GM19395 (cell line): ENCODE data around the gene ZNF280D.
"Not testable (repeated sequence)": the region's sequence is repeated elsewhere in the genome, so short reads cannot be mapped to it uniquely, and the experiment has no call there.

Source experiments
- ATAC-seq: cut with Tn5 transposase; IDR thresholded peaks from one replicate; pipeline ENCODE4 v1.9.1; 2021; ENCODE audit warnings: mild to moderate bottlenecking, moderate library complexity; ENCODE audit not compliant: unreplicated experiment

The ZNF280D gene, protein sequence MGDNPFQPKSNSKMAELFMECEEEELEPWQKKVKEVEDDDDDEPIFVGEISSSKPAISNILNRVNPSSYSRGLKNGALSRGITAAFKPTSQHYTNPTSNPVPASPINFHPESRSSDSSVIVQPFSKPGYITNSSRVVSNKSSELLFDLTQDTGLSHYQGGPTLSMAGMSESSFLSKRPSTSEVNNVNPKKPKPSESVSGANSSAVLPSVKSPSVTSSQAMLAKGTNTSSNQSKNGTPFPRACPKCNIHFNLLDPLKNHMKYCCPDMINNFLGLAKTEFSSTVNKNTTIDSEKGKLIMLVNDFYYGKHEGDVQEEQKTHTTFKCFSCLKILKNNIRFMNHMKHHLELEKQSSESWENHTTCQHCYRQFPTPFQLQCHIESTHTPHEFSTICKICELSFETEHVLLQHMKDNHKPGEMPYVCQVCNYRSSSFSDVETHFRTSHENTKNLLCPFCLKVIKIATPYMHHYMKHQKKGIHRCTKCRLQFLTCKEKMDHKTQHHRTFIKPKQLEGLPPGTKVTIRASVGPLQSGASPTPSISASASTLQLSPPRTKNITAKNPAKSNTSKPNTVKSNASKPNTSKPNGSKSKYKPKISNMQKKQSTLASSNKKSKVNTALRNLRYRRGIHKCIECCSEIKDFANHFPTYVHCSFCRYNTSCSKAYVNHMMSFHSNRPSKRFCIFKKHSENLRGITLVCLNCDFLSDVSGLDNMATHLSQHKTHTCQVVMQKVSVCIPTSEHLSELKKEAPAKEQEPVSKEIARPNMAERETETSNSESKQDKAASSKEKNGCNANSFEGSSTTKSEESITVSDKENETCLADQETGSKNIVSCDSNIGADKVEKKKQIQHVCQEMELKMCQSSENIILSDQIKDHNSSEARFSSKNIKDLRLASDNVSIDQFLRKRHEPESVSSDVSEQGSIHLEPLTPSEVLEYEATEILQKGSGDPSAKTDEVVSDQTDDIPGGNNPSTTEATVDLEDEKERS

DNA sequence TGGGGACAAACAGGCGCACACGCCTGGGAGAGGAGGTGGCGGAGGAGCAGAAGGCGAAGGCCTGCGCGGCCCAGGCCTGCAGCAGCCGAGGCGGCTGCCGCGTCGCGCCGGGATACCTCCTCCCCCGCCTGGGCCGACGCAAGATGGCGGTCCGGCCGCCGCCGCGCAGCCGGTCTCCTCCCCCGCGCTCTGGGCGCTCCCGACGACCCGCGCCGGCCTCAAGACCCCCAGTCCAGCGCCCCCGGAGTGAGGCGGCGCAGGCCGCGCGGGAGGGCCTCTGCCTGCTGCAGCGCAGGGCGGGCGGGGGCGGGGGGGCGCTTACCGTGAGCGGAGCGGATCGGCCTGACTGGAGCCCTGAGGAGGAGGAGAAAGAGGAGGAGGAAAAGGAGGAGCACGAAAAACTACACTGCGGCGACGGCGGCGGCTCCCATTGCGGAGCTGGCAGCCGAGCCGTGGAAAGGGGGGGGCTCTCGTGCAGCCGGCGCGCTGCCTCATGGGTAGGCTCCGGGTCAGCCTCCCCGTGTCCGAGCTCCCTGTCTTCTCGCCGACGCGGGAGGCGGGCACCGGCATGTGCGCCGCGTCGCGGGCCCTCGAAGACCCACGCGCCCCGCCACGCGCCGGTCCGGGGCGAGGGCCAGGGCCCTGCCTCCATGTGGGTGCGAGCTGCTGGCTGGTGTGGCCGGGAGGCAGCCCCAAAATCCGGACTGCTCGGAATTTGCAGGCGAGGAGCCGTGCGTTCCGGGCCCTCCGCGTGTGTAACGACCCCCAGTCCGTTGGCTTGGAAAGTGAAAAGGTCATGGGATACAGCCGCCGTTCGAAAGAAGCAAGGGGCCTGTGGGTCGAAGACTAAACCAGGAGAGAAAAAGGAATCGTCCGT is at the start of gene ZNF280D:
Gene ZNF280D, minus strand, starts transcription at position 374 of the 877 bp plus-strand sequence. CDS start 26,400 bp downstream, outside the sequence.
- ATAC-seq: peak; percentile 83

DNA sequence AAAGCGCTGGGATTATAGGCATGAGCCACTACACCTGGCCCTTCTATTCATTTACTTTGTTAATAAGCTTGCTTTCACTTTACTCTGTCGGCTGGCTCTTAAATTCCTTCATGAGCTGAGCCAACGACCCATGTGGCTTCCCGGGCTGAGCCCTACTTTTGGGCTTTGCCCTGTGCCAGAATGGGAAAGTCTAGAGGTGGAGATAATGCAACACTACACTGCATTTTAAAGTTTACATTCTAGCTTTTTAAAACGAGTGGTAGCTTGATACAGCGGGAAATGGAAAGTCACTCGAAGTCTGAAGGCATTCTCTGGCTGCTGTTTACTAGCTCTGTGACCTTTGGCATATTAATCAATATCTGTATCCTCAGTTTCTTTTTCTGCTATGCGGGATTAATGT is 49.0 kb upstream of the ZNF280D start:
- no peak for ATAC-seq

DNA sequence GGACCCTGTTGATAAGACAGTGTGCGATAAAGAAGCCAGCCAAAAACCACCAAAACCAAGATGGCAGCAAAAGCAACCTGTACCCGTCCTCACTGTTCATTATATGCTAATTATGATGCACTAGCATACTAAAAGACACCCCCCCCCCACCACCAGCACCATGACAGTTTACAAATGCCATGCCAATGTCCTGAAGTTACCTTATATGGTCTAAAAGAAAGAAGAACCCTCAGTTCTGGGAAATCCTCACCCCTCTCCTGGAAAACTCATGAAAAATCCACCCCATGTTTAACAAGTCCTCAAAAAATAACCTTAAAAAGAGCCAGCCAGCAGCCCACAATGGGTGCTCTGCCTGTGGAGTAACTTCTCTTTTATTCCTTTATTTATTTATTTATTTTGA is 48.4 kb upstream of the ZNF280D start:
- ATAC-seq: no peak

DNA sequence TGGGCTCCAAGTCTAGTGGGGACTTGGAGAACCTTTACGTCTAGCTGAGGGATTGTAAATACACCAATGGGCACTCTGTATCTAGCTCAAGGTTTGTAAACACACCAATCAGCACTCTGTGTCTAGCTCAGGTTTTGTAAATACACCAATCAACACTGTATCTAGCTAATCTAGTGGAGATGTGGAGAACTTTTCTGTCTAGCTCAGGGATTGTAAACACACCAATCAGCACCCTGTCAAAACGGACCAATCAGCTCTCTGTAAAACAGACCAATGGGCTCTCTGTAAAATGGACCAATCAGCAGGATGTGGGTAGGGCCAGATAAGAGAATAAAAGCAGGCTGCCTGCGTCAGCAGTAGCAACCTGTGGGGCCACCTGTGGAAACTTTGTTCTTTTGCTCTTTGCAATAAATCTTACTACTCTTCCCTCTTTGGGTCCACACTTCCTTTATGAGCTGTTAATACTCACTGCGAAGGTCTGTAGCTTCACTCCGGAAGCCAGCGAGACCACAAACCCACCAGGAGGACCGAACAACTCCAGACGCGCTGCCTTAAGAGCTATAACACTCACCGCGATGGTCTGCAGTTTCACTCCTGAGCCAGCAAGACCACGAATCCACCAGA is 46.9 kb upstream of the ZNF280D start:
- ATAC-seq: peak; percentile 57

DNA sequence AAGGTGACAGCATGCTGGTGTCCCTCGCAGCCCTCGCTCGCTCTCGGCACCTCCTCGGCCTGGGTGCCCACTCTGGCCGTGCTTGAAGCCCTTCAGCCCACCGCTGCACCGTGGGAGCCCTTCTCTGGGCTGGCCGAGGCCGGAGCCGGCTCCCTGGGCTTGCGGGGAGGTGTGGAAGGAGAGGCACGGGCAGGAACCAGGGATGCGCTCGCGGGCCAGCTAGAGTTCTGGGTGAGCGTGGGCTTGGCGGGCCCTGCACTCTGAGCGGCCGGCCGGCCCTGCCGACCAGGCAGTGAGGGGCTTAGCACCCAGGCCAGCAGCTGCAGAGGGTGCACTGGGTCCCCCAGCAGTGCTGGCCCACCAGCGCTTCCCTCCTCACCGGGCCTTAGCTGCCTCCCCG is 46.1 kb upstream of the ZNF280D start:
- ATAC-seq: not testable (repeated sequence)

DNA sequence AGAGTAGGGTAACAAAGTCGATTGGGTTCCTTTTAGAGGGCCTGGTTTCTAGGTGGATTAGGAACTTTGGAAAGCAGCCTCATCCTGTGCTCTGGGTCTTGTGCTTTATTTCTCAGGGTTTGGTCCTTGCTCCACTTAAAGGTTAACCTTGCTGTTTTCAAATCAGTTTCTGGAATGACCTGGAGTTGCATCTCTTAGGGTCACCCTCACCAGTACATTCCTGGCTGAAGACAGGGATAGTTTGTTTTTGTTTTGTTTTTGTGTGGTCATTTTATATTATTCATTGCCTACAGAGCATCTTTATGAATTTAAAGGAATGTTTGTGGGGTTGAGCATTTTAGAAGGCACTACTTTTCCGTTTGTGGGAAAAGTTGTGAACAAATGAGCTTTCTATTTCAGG is 45.5 kb upstream of the ZNF280D start:
- ATAC-seq: no peak

DNA sequence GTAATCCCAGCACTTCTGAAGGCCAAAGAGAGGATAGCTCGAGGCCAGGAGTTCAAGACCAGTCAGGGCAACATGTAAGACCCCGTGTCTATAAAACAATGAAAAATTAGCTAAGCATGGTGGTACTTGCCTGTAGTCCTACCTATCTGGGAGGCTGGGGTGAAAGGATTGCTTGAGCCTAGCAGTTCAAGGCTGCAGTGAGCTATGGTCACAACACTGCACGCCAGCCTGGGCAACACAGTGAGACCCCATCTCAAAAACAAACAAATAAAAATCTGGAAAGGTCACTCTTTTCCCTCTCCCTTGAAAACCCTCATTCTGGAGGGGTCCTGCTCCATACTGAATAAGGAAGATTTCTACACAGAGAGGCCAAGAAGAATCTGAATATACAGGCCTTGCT is 43.5 kb upstream of the ZNF280D start:
- no peak for ATAC-seq

DNA sequence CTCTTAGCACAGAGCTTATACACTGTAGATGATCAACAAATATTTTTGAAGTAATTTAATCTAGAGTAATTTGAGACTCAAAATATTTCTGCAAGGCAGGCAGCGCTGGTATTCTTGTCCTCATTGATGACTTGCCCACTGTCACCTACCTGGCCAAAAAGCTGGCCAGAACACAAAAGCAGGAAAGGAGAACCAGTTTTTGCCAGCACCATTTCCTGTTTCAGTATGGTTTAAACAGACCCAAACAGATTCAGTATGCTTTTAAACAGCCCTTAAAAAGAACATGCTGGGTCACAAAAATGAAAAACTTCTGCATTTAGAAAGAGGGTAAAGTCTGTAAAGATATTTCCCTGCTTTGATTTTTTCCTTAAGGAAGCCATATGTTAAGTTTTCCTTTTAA is 42.3 kb upstream of the ZNF280D start:
- no peak for ATAC-seq

DNA sequence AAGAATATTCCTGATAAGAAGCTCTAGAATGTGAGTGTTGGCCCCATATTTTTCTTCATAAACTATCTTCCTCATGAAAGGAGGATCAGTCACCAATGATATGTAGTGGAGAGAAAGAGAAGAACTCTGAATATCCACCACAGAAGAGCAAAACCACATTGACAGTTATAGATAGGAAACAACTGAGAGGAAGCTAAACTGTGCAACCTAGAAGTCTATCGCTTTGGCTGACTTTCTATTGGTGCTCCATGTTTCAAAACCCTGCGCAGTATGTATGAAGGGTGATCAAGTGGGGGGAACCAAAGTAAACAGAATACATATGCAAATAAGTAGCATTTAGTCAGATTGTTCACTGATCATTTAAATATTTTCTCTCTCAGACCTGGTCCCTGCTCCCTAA is 41.0 kb upstream of the ZNF280D start:
- ATAC-seq: no peak

DNA sequence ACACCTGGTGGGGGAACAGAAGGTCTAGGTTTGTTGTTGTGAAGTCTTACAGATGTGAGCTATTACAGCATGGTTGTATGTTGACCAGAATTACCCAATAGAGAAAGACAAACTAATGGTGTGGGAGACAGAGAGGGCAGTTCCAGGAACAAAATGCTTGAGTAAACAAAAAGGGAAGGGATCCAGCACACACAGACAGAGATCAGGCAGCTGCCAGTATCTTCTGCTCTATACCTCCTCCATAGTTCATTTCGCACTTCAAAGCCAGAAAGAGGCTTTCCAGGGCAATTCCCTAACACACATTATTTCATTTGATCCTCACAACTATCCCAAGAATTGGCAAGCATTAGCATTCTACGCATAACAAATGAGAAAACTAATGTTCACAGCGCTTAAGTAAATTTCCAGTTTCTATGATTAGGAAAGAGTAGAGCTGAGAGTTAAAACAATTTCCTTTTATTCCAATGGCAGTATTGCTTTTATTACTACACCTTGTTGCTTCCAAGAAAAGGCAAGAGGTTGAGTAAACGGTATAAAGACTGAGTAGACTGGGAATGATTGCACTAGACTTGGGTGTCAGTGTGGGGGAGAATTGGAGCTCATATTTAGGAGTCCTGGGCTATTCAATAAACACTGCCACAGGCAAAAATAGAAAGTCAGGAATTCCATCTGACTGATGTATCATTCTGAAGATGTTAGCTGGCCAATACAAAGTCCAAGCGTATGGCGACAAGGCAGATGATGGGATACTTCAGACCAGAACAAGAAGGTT is 39.7 kb upstream of the ZNF280D start:
- no peak for ATAC-seq

DNA sequence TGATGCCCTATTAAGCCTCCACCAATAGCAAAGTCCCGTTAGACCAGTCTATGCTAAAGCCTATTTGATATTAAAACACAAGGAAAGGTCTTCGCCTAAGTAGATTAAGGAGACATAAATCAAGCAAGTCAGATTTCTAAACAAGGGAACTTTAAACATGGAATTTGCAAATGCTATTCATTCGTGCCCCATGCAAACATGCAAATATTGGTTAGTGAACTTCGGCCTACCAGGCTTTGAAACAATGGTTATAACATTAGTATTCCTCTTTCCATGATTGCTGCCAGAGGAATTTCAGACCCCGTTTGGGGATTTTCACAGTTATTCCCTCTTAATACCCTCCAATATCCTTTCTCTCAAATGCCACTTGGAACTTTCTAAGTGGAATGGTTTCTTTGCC is 36.9 kb upstream of the ZNF280D start:
- ATAC-seq: no peak

DNA sequence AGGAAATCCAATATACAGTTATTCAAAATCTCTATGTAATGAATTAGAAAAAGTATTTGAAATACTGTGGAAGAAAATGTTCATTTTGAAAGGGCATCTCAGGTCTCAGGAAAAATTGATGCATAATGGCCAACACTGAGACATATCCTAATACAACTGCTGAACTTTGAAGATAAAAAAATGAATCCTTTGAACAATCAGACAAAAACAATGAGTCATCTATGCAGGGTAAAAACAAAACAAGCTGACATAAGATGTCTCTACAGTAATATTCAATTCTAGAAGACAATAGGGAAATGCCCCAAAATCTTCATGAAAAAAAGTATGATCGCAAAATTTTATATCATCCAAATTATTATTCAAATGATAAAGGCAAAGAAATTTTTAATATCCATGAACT is 34.0 kb upstream of the ZNF280D start:
- ATAC-seq: no peak

DNA sequence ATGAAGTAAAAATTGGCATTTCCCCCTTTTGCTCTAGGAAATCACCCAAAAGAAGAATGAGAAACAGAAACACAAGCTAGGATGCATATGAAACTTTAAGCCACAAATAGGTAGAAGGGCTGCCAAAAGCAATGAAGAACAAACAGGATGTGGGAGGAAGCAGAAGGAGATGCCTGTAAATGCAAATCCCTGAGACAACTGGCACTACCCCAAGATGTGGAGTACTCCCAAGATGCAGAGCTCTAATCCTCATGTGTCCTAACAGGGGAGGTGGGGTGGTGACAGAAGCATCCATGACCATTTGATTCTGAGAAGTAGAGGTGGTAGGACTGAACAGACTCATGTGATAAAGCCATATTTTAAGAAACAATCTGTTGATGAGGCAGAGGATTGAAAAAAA is 31.9 kb upstream of the ZNF280D start:
- ATAC-seq: no peak

DNA sequence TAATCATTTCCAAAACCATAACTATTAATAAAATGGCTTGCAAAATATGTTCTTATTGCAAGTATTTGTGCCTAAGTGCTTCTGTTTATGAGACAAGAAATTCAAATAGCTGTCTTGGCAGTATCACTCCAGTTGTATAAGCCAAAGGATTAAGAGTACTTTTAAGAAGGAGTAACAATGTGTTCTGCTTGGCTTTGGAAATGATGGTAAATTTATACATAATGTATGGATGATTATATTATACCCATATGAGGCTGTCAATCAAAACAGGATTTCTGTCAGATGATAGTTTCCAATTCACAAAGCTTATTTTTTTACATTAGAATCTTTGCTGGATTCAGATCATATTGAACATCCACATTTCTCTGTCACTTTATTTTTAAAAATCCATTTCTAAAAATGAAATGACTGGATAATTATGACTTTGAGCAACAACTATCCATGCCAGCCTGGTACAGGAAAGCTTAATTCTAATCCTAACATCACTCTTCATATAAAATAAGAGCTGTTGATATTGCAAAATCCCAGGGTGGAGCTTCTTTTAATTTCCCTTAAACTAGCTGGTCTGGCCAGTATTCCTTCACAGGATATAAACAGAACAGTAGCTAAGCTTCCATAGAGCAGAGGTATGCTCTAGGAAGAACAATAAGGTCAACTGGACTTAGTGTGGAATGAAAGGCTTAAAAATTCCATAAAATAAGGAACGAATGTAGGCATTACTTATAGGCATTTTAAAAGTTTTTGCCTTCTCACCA is 30.0 kb upstream of the ZNF280D start:
- ATAC-seq: no peak

DNA sequence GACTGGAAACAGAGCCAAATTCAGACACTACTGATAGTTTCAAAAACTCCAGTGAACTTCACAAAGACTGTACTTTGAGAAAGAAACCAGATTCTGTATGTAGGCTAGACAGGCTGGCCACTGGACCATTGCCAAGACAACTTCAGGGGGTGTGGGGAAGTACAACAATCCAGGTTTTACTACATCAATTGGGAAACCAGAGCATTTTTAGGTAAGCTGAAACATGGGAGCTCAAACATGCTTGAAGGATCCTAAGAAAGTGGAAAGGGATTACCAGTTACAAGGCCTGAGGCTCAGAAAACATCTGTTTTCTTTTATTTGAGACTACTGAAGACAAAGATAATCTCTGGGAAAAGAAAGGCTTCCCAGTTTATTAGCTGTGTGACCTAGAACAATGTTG is 26.9 kb upstream of the ZNF280D start:
- ATAC-seq: no peak

DNA sequence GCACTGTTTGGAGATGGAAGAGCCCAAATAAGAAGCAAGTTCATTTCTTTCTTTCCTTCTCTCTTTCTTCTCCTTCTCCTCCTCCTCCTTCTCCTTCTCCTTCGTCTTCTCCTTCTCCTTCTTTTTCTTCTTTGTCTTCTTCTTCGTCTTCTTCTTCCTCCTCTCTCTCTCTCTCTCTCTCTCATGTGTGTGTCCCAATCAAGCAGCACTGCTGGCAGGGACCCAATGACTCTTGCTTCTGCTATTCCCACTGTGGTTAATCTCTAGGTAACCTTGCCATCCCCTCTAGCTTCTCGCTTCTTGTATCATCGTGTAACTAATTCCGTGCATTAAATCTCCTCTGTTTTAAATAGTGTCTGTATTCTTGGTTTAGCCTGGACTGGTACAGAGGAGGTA is 26.1 kb upstream of the ZNF280D start:
- ATAC-seq: no peak

DNA sequence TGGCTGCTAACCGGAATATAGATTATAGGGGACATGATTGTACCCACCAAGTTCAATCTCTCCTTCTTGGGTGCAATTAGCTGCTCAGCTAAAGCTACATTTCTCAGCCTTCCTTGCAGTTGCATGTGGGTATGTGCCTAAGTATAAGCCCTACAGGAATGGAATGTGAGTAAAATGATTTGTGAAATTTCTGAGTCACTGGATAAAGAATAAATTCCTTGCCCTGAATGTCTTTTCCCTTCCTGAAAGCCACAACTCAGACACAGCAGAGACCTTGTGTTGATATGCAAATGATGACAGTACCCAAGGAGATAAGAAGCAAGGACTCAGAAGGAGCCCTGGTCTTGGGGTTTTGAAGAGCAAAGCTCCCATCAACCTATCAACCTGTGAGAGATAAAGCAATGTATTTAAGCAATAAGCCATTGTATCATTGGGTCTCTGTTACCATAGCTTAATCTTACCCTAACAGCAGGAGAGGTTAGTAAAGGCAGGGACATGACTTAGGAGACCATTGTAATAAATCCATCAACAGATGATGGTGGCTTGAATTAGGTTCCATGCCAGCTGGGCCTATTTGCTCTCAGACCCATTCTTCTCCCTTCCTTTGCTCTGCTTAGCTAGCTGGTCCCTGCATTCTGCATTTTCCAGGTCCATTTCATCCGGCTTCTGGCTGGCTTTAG is 25.6 kb upstream of the ZNF280D start:
- ATAC-seq: no peak

DNA sequence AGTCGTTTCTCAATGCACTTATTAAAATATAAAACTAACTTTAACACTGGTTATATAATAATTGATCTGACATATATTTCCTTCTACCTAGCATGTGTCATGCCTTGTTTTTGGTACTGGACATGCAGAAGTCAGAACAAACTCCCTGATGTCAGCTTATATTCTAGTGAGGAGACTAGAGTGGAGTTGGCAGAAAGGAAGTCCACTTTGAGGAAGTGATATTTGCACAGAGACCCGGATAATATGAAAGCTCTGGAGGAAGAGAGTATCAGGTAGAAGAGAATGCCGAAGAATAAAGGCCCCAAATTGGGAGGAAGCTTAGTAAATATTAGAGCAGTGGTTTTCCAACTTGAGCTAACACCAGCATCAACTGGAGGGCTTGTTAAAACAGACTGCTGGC is 24.6 kb upstream of the ZNF280D start:
- ATAC-seq: no peak
